ENCODE data around the gene FAM98C. TPM values are rescaled to one million over a fixed set of nuclear protein-coding genes. Genes with fewer than 3 reads are reported as not detected.
"Not testable (repeated sequence)": the region's sequence is repeated elsewhere in the genome, so short reads cannot be mapped to it uniquely, and the experiment has no call there.

Gene FAM98C
- total RNA-seq, result 24.8 TPM

DNA sequence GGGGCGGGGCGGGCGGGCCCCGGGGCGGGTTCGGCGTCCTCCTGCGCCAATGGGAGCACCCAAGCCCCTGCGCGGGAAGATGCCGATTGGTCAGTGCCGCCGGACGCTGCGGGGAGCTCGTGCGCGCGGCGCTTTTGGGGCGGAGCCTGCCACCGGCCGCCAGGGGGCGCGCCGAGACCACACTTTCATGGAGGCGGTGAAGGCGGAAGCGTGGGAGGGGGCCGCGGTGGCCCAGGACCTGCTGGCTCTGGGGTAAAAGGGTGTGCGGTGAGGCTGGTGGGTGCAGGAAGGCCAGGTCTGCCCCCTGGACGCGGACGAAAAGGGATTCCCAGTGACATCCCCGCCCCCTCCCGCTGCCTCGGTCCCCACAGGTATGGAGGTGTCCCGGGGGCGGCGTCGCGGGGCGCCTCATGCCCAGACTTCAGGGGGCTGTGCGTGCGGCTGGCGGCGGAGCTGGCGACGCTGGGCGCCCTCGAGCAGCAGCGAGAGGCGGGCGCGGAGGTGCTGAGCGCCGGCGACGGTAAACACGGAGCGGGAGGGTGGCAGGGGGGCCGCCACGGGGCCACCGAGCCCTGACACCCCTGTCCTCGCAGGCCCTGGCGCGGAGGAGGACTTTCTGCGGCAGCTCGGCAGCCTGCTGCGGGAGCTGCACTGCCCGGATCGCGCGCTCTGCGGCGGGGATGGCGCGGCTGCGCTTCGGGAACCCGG lies at the start of gene FAM98C:
Gene FAM98C (plus strand): TSS at position 127 of the 708 bp plus-strand sequence. CDS start 61 bp downstream, at position 188.
- DNase-seq (ENCODE audit: low spot score) (peak; percentile 97), ATAC-seq (peak; percentile 99)
- intact Hi-C loops (cut with DNase I), result loop anchor here (10.0 kb wide), 1 partner anchor 232 kb away; no protein-coding TSS in a partner anchor

- intact Hi-C loops (cut with DNase I), result no loop called here
Measured at GRCh38 chr19:38355728-38356725, 46.9 kb upstream of the FAM98C start.

DNA sequence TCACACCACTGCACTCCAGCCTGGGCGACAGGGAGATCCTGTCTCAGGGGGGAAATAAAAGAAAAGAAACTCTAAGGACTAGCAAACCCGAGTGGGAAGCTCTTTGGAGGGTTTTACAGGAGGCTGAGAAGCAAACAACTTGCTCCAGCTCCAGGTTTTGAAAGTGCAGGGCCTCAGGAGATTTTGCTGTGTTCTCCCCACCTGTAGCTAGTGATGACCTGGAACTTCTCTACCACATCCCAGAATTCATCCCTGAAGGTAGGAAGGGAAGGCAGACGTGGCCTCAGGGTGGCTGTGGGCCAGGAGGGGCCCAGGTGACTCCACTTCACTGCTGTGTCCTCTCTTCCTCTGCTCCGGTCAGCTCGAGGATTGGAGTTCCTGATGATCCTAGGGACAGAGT lies 44.8 kb upstream of the FAM98C start:
- intact Hi-C loops (cut with DNase I), result no loop called here
- DNase-seq (ENCODE audit: low spot score), result no peak
- no peak for ATAC-seq

More at GRCh38 chr19:38355728-38356725, 46.9 kb upstream of the FAM98C start:
- ATAC-seq (no peak), DNase-seq (ENCODE audit: low spot score) (no peak)

- ATAC-seq, result no peak
- intact Hi-C loops (cut with DNase I), result loop anchor here (10.0 kb wide), 1 partner anchor 915 kb away; no protein-coding TSS in a partner anchor
- DNase-seq (ENCODE audit: low spot score), result no peak
Measured at GRCh38 chr19:38359242-38360021, 43.5 kb upstream of the FAM98C start.

DNA sequence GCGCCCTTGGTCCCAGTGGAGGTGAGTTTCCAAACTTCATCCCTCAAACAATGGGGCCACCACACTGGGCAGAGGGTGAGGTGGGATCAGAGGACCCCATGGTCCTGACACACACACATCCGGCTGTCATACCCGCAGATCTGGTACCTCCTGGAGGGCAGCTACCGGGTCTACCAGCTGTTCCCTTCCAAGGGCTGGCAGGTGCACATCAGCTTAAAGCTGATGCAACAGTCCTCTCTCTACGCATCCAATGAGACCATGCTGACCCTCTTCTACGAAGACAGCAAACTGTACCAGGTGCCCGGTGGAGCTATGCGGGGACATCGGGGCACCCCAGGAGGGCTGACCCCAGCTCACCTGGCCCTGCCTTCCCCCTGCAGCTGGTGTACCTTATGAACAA lies 42.5 kb upstream of the FAM98C start:
- intact Hi-C loops (cut with DNase I), result loop anchor here (10.0 kb wide), 1 partner anchor 916 kb away; no protein-coding TSS in a partner anchor
- no peak for ATAC-seq

DNA sequence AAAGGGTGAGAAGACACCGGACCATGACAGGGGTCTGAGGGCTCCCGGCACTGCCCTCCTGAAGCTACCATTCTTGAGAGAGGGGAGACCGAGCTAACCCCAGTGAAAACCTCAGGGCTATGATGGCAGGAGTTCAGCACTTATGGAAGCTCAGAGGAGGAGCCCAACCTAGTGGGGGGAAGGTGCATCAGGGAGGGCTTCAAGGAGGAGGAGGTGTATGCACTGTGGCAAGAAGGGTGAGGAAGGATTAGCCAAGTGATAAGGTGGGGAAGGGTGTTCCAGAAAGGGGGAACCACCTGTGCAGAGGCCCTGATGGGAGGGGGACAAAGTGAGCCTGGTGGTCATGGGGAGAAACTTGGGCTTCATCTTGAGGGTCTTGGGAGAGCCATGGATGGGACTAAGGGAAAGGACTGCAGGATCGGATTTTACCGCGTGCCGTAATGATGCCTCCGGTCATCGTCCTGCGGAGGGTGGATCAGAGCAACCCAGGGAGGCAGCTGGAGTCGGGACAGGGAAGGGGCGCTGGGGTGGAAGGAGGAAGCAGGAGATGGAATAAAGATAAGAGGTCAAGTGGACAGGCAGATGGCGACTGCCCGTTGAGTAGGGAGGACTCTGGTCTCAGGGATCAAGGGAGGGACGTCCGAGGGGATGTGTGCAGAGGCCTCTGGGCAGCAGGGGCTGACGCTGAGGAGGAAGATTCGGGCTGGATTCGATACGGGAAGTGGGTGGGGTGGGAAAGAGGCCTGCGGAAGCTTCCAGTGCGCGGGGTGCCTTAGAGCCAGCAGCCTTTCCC lies 41.9 kb upstream of the FAM98C start:
- intact Hi-C loops (cut with DNase I), result loop anchor here (10.0 kb wide), 1 partner anchor 916 kb away; no protein-coding TSS in a partner anchor
- ATAC-seq (no peak), DNase-seq (ENCODE audit: low spot score) (no peak)

More for the DNA sequence above, 42.5 kb upstream of the FAM98C start:
- no peak for DNase-seq (ENCODE audit: low spot score)

DNA sequence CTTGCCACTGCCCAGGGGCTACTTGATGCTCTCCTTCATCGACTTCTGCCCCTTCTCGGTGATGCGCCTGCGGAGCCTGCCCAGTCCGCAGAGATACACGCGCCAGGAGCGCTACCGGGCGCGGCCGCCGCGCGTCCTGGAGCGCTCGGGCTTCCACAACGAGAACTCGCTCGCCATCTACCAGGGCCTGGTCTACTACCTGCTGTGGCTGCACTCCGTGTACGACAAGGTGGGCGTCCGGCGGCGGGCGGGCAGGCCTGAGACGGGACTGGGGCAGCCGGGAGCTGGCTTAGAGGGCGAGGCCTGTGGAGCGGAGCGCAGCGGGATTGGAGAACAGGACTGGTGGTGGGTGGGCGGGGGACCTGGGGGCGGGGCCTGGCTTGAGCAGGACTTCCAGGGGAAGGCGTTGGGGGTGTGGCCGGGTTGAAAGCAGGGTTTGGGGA lies 41.2 kb upstream of the FAM98C start:
- intact Hi-C loops (cut with DNase I), result loop anchor here (10.0 kb wide), 1 partner anchor 917 kb away; no protein-coding TSS in a partner anchor
- DNase-seq (ENCODE audit: low spot score) (peak; percentile 74), ATAC-seq (peak; percentile 86)

- intact Hi-C loops (cut with DNase I), result loop anchor here (10.0 kb wide), 1 partner anchor 918 kb away; no protein-coding TSS in a partner anchor
- ATAC-seq (peak; percentile 73), DNase-seq (ENCODE audit: low spot score) (peak; percentile 85)
Measured at GRCh38 chr19:38362076-38362945, 40.6 kb upstream of the FAM98C start.

- not testable (repeated sequence) for ATAC-seq; DNase-seq (ENCODE audit: low spot score)
- intact Hi-C loops (cut with DNase I), result loop anchor here (10.0 kb wide), 1 partner anchor 918 kb away; no protein-coding TSS in a partner anchor
Measured at GRCh38 chr19:38362946-38363688, 39.8 kb upstream of the FAM98C start.

- DNase-seq (ENCODE audit: low spot score) (no peak), ATAC-seq (no peak)
- intact Hi-C loops (cut with DNase I), result loop anchor here (10.0 kb wide), 1 partner anchor 922 kb away; no protein-coding TSS in a partner anchor
Measured at GRCh38 chr19:38367041-38367440, 35.9 kb upstream of the FAM98C start.

DNA sequence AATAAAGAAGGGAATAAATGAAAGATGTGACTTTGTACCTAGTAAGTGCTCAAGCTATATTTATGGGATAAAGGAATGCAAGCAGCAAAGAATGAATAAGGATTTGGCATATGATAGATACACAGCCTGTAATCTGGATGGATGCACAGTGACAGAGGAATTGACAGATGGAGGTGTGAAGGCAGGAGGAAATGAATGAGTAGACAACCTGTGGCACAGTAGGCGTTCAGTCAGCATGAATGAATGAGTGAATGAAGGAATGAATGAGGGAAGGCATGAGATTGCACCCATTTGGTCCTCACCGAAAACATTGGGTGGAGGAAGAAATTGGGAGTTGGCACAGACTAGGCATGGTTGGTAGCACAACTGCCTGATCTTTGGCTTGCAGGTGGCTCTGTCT lies 33.3 kb upstream of the FAM98C start:
- no peak for ATAC-seq
- DNase-seq (ENCODE audit: low spot score), result no peak
- intact Hi-C loops (cut with DNase I), result loop anchor here (10.0 kb wide), 1 partner anchor 925 kb away; no protein-coding TSS in a partner anchor

DNA sequence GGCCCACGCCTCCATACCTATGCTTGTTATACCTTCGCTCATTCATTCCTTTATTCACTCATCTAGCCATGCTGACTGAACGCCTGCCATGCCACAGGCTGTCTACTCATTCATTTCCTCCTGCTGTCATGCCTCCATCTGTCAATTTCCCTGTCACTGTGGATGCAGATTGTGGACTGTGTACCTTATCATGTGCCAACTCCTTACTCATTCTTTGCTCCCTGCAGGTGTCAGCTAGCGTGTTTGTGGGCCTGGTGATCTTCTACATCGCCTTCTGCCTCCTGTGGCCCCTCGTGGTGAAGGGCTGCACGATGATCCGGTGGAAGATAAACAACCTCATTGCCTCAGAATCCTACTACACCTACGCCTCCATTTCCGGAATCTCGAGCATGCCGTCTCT lies 32.6 kb upstream of the FAM98C start:
- ATAC-seq (no peak), DNase-seq (ENCODE audit: low spot score) (no peak)
- intact Hi-C loops (cut with DNase I), result no loop called here

- no peak for ATAC-seq
- intact Hi-C loops (cut with DNase I), result no loop called here
- no peak for DNase-seq (ENCODE audit: low spot score)
Measured at GRCh38 chr19:38371081-38371480, 31.8 kb upstream of the FAM98C start.

GRCh38 chr19:38373907-38374331 lies 29.0 kb upstream of the FAM98C start:
- intact Hi-C loops (cut with DNase I), result no loop called here
- ATAC-seq, result no peak
- DNase-seq (ENCODE audit: low spot score), result no peak

GRCh38 chr19:38374332-38375097 lies 28.4 kb upstream of the FAM98C start, which contains the start of gene PSMD8:
TSS of gene PSMD8 (plus strand) at chr19:38374571. CDS start at chr19:38374602, 31 bp downstream.
- intact Hi-C loops (cut with DNase I), result no loop called here
- ATAC-seq (peak; percentile 99), DNase-seq (ENCODE audit: low spot score) (peak; percentile 99)
